ENCODE results near the gene PTPRT.

DNA sequence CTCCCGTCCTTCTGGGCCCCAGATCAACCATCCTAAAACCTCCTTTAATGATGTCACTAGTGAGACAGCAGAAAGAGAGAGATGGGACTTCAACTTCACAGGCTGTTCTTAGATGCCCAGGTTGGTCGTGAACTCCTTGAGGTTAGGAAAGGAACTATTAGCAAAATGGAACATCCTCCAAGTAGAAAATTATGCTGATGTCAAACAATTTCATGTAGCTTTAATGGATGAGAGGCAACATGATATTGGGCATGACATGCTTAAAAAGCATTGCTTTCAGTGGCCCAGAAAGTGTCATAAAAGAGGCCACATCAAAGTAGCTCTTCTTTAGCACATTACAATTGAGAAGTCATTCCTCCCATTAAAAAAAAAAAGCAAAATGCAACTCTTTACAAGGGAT is 248.1 kb downstream of the PTPRT start:
- no peak for TF ChIP-seq MXI1 (IDR thresholded peaks at IDR 0.05; ENCODE audit: borderline replicate concordance, low read depth, low read length)
- TF ChIP-seq, protein P1, sequence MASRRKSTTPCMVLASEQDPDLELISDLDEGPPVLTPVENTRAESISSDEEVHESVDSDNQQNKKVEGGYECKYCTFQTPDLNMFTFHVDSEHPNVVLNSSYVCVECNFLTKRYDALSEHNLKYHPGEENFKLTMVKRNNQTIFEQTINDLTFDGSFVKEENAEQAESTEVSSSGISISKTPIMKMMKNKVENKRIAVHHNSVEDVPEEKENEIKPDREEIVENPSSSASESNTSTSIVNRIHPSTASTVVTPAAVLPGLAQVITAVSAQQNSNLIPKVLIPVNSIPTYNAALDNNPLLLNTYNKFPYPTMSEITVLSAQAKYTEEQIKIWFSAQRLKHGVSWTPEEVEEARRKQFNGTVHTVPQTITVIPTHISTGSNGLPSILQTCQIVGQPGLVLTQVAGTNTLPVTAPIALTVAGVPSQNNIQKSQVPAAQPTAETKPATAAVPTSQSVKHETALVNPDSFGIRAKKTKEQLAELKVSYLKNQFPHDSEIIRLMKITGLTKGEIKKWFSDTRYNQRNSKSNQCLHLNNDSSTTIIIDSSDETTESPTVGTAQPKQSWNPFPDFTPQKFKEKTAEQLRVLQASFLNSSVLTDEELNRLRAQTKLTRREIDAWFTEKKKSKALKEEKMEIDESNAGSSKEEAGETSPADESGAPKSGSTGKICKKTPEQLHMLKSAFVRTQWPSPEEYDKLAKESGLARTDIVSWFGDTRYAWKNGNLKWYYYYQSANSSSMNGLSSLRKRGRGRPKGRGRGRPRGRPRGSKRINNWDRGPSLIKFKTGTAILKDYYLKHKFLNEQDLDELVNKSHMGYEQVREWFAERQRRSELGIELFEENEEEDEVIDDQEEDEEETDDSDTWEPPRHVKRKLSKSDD (CRISPR knock-in tag; IDR thresholded peaks at IDR 0.05; ENCODE audit: low read depth) = no peak
- TF ChIP-seq, protein P2, sequence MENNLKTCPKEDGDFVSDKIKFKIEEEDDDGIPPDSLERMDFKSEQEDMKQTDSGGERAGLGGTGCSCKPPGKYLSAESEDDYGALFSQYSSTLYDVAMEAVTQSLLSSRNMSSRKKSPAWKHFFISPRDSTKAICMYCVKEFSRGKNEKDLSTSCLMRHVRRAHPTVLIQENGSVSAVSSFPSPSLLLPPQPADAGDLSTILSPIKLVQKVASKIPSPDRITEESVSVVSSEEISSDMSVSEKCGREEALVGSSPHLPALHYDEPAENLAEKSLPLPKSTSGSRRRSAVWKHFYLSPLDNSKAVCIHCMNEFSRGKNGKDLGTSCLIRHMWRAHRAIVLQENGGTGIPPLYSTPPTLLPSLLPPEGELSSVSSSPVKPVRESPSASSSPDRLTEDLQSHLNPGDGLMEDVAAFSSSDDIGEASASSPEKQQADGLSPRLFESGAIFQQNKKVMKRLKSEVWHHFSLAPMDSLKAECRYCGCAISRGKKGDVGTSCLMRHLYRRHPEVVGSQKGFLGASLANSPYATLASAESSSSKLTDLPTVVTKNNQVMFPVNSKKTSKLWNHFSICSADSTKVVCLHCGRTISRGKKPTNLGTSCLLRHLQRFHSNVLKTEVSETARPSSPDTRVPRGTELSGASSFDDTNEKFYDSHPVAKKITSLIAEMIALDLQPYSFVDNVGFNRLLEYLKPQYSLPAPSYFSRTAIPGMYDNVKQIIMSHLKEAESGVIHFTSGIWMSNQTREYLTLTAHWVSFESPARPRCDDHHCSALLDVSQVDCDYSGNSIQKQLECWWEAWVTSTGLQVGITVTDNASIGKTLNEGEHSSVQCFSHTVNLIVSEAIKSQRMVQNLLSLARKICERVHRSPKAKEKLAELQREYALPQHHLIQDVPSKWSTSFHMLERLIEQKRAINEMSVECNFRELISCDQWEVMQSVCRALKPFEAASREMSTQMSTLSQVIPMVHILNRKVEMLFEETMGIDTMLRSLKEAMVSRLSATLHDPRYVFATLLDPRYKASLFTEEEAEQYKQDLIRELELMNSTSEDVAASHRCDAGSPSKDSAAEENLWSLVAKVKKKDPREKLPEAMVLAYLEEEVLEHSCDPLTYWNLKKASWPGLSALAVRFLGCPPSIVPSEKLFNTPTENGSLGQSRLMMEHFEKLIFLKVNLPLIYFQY (CRISPR knock-in tag; IDR thresholded peaks at IDR 0.05; ENCODE audit: borderline replicate concordance) = no peak
- TF ChIP-seq CBX5 (CRISPR knock-in tag; IDR thresholded peaks at IDR 0.05; ENCODE audit: borderline replicate concordance) = no peak
- TF ChIP-seq, protein P3, sequence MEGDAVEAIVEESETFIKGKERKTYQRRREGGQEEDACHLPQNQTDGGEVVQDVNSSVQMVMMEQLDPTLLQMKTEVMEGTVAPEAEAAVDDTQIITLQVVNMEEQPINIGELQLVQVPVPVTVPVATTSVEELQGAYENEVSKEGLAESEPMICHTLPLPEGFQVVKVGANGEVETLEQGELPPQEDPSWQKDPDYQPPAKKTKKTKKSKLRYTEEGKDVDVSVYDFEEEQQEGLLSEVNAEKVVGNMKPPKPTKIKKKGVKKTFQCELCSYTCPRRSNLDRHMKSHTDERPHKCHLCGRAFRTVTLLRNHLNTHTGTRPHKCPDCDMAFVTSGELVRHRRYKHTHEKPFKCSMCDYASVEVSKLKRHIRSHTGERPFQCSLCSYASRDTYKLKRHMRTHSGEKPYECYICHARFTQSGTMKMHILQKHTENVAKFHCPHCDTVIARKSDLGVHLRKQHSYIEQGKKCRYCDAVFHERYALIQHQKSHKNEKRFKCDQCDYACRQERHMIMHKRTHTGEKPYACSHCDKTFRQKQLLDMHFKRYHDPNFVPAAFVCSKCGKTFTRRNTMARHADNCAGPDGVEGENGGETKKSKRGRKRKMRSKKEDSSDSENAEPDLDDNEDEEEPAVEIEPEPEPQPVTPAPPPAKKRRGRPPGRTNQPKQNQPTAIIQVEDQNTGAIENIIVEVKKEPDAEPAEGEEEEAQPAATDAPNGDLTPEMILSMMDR (CRISPR knock-in tag; IDR thresholded peaks at IDR 0.05) = no peak
- no peak for TF ChIP-seq NFYB (CRISPR knock-in tag; IDR thresholded peaks at IDR 0.05)
- TF ChIP-seq POLR2A (IDR thresholded peaks at IDR 0.05; ENCODE audit: insufficient read depth in 1 of 2, low read depth in 2 of 2, low read length in 2 of 2) = no peak
- no peak for TF ChIP-seq SRSF1 (optimal IDR thresholded peaks at IDR 0.05; ENCODE audit: low read depth, low read length)
- TF ChIP-seq ZNF670 (CRISPR knock-in tag; IDR thresholded peaks at IDR 0.05; ENCODE audit: borderline replicate concordance) = no peak
- no peak for TF ChIP-seq DPF2 (CRISPR knock-in tag; IDR thresholded peaks at IDR 0.05; ENCODE audit: borderline replicate concordance, low read depth)
- TF ChIP-seq MATR3 (CRISPR knock-in tag; IDR thresholded peaks at IDR 0.05) = no peak
- no peak for TF ChIP-seq ZNF180 (CRISPR knock-in tag; IDR thresholded peaks at IDR 0.05; ENCODE audit: borderline replicate concordance, low read depth)
